HG03095 (cell line): Measurements from ENCODE around the gene RAI1.
A peak's percentile ranks its signal among the peaks of the same experiment; 100 is the strongest.

Source experiments
- ATAC-seq: cut with Tn5 transposase; IDR thresholded peaks from one replicate; pipeline ENCODE4 v1.9.1; 2021; ENCODE audit warnings: moderate library complexity; ENCODE audit not compliant: unreplicated experiment

RAI1 gene

DNA sequence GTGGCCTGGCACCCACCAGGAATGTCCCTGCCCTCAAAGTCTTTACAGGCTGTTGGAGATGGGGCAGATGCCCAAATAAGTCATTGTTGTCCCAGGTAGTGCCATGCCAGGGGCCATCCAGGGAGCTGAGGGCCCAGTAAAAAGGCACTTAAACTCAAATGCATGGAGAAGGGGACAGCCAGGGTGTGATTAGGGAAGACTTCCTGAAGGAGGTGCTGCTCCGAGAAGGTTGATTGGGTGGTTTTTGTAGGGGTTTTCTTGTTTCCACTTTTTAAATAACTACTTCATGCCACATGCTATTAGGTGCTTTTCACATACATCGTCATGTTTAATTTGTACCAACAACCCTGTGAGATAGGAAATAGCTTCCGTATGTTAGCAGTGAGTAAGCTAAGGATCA lies 66.9 kb downstream of the RAI1 start:
- ATAC-seq, result no peak

DNA sequence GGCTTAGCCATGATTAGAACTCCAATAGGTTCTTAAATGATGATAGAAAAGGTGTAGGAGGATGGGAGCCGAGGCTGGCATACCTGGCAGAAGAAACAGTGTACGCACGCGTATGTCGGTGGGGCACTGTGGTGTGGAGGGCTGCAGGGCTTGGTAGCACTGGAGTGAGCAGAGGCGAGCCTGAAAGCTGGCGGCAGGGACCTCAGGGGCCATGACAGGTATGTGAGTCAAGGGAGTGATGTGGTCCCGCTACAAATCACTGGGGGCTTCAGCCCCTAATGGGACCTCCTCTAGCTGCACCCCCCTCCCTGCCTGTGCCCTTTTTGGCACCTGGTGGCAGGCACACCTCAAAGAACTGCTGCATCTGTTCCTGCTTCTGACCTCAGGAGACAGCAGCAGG lies 67.3 kb downstream of the RAI1 start:
- no peak for ATAC-seq

DNA sequence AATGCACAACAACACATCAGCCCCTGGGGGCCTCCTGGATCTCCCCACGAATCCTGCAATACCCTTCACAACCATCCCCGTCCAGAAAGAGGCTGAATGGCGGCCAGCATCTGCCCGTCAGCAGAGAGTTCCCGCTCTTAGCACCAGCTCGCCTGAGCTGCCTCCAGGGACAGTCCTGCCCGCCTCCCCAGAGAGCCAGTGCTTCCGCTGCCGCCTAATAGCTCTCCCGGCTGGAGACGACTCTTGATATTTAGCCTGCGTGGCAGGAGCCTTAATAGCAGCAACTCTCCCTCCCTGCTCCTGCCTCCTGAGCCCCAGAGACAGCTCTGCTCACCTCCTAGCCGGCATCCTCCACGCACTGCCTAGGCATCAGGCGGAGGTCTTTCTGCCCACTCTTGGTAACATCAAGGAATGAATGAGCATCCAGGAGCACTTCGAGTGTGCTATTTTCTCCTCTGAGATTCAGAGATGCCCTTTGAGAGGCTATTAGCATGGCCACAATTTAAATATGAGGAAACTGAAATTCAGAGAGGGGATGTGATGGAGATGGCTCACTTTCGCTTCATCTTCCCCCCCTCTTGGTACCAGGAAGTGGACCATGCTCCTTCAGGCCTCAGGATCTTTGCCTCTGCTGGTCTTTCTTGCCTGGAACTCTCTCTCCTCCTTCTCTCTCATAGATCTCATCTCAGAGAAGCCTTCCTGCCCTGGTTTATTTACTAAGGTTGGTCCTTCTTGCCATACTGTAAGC lies 67.9 kb downstream of the RAI1 start:
- no peak for ATAC-seq

DNA sequence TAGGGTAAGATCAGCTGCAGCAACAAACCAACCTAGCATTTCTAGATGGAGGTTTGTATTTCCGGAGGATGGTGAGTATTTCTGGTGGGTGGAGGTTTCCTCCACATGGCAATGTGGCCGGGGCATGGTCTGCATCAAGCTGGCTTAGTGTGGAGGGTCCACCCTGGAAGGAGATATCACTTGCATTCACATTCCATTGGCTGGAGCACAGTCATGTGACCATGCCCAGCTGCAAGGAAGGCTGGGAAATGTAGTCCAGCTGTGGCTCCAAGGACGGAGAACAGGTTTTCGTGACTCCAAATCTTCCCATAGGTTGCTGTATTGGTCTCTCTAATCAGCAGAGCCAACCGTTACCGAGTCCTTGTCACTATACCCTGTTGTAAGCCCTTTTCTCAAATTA lies 68.7 kb downstream of the RAI1 start:
- no peak for ATAC-seq

DNA sequence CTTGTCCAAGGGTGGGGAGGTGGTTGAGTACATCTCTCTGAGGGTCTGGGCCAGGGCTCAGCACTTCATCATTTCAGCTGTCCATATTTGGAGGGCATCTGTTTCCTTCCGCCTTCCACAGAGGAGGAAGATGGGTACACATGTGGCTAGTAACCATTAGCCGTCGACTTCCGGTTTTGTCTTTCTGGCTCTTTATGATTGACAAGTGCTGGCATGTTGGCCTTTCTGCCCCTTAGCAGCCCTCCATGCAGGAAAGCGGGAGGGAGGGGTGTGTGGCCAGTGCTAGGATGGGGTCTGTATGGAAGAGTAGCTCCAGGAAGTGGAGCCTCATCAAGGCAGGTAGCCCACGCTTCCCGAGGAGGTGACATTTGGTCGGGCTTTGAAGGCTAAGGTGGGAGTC lies 69.6 kb downstream of the RAI1 start:
- ATAC-seq, result no peak

DNA sequence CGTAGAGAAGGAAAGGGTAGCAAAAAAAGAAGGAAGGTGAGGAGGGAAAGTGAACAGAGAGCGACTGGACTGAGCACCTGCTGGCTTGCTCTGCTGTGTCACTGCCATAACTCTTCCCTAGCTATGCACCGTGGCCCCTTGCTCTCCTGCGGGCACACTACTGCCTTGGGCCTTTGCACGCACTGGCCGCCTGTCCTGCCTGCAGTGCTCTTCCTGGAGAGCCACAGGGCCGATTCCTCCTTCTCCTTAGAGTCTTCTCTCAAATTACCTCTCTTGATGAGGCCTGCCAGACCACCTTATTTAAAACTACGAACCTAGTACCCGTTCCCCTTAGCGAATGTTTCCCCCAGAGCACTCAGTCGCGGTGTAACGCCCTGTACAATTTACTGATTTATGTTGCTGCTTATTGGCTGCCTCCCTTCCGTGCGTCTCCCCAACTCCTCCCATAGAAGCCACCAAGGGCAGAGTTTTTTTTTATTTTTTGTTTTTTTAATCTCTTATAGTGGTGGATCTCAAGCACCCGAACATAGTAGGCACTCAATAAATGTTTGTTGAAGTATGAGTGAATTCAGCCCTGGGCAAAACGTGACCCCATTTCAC lies 70.3 kb downstream of the RAI1 start:
- ATAC-seq, result no peak

DNA sequence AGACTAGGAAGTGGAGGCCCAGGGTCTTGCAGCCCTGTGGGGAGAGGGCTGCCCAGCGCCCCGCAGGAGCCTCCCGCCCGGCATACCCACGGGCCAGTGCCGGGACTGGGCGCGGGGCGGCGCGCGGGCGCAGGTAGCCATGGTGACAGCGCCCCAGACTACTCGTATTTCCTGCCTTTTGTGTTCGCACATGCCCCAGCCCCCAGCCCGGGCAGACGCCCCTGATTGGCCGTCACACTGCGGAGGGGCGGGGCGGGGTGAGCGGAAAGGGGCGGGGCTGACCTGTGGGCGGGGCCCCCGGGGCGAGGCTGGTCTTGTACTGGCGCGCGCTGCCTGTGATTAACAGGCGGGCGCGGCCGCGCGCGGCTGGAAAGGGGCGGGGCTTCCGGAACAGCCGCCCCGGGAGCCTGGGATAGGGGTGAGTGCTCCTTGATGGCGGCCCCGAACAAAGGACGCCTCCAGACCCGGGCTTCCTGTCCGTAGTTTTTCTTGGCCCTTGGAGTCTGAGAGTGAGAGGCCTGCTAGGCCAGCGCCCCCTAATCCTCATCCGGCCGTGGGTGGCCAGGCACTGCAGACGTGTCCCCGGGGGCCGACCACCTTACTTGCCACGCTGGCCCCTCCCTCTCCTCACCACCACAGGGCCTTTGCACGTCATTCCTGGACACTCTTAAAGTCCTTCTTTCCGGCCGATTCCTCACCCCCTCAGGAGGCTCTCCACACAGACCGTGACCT lies 71.0 kb downstream of the RAI1 start:
- peak; percentile 59 for ATAC-seq

DNA sequence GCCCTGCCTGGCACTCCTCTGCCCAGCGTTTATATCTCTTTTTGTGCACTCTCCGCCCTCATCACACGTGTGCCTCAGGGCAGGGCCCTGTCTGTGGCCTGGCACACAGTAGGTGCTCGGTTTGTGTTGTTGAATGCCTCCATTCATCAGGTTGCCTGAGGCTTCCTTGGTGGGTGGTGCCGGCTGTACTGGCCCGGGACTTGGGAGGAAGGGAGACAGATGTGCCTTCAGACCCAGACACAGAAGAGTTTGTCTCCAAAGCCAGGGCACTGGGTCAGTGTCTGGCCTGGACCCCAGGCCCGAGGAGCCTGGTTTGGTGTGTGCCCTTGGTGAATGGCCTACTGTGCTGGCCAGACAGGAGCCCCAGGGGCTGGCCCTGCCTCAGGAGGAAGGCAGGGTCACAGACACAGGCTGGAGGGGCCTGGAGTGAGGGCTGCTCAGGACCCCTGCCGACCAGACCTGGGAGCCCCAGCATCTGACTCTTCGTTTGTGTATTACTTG lies 71.6 kb downstream of the RAI1 start:
- ATAC-seq, result no peak

DNA sequence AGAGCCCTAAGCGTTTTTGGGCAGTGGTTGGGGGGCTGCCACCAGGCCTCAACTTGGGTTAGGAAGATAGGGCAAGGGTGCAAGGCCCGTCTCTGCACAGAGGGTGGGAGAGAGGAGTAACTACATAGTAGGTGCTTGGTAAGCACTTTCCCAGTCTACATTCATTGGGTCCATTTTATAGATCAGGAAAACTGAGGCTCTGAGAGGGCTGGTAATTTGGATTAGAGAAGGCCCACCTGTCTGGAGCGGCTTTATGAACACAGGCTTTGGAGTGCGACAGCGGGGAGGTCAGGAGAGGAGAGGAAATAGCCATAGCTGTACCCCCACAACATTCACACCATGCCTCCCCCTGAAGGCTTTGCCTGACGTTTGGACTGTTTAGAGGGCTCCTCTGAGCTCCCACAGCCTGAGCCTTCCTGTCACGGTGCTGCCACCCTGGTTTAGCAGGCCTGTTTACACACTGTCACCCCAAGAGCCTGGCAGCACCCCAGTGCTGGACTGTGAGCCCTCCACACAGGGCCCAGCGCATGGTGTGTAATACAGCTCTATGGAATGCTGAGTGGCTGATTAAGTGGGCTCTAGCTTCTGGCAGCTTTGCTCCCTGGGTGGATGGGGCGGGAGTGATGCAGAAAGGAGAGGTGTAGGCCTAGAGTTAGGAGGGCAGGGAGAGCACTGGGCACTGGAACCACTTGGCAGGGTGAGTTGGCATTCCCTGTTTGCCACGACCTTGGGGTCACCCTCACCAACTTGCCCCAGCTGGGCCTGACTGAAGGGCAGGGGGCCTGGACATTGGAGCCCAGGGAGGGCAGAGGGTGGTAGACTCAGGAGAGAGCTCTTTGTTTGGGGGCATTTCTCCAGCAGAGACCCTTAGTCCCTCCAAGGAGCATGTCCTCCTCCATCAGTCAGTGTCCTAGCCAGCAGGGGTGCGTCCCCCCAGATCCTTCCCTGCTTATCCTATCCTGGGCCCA lies 73.7 kb downstream of the RAI1 start:
- no peak for ATAC-seq

DNA sequence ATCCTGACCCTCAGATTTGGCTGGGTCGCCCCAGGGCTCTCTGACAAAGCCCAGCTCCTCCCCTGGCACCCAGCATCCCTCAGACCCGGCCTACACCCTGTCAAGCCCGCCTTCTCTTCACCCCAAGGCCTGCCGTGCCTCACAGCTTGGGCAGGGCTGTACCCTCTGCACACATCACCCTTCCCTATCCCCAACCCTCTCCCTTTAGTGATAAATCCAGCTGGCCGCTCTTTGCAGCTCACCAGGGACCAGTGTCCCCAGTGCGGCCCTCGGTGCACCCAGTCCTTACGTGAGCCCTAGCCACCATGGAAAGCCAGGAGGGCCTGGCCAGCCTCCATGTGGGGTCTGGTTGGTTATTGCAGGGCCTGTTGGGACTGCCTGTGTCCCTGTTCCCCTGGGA lies 74.5 kb downstream of the RAI1 start:
- no peak for ATAC-seq

DNA sequence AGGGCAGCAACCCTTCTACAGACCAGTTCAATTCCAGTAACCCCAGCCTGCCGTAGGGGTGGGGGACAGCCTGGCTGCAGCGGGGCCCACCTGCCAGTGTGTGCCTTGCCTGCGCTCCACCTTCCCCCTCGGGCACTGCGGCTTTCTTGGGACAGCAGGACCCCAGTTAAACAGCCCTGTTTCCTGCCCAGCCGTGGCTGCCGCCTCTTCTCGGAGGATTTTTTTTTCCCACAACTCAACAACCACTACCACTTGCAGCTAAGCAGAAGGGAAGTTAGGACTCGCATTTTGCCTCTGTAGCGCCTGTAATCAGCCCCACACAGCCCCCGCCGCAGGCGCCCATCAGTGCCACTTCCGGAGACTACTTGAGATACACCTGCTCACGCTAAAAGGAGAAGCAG lies 76.1 kb downstream of the RAI1 start:
- ATAC-seq, result no peak

DNA sequence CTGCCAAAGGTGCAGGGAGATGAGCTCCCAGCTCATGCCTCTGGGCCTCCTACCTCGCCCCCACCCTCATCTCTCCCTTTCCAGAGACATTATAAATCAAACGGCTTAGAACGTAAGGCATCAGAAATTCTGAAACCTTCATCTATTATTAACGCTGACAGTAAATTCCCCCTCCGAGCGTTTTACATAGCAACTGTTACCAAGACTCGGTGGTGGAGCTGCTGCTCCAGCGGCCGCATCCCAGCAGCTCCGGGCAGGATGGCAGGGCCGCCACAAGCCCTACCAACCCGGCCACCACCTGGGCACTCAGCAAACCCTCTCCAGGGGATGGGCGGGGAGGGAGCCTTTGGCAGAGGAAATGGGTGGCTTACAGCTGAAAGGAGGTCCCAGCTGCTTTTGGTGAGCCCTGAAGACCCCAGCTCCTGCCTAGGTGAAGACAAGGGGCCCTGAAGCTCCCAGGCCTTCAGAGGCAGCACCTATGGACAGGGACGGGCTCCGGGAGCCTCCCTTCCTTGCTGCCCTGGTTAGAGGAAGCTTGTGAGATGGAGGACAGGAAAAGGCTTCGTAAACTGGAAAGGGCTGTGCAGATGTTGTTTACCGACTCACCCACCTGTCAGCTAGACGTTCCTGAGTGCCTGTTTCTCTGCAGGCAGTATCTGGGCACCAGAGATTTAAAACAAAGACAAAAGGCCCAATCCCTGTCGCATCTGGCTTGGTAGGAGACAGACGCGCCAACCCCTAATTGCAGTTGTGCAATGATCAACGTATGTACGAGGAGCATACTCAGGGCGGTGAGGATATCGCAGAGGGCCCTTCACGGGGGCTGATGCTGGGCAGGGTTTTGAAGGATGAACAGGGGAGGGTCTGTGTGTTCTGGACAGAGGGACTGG lies 76.9 kb downstream of the RAI1 start:
- no peak for ATAC-seq

DNA sequence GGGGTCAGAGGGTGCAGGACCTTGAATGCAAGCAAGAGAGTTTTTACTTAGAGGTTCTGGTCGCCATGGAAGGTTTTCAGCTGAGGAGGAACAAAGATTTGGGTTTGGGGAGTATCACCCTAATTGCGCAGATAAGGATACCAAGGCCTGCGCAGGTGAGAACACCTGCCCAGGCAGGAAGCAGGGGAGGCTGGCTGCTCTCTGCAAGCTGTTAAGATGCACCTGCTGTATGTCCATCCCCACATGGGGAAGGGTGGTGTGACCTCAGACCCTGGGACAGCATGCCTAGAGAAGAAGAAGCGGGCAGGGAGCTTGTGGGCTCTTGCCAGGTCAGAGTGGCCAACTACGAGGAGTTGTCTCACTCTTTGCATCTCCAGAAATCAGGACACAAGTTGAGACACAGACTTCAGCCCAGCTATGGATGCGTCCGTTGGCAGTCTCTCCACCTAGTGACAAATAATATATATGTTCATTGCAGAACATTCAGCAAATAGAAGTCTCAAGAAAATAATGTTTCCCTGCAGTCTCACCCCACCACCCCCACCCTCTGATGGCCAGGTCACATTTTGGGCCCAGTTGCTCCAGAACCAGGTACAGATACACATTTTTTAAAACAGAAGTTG lies 77.8 kb downstream of the RAI1 start:
- no peak for ATAC-seq

DNA sequence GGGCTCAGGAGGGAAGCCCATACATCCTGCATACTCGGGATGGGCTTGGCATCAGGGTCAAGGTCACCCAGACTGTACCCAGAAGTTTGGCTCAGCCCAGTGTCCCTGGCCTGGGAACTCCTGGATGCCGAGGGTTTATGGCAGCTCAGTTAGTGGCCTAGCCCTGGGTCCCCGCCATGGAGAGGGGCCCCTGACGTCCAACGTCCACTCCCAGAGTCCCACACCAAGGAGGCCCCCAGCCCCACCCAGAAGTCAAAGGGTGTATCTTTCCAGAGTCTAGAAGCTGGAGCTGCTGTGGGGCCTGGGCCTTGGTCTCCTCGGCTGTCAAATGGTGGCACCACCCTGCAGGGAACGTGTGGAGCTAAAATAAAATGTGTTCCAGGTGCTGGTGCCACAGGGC lies 79.1 kb downstream of the RAI1 start:
- ATAC-seq, result no peak

DNA sequence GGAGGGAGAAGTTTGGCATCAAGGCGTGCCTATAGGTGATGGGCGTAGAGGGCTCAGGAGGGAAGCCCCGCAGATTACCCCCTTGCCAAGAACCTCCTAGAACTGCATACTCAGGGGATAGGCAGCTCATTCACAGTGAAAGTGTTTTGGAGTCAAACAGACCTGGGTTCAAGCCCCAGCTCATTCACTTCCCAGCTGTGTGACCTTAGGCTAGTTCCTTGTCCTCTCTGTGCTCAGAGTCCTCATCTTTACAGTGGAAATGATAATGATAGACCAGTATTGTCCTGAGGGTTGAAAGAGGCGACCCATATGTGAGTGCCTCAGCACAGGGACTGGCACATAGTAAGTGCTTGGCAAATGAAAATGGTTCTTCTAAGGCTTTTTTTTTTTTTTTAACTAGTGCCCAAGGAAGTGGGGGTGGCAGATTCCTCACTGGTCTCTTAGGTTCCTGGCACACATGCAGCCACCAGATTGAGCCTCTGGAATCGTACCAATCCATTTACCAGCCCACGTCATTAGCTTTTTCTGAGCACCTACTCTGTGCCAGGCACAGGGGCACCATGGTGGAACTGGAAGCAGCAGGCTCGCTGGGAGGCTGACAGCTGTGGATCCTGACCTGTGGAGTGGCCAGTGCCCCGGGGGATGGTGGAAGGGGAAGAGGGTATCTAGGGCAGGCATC lies 79.8 kb downstream of the RAI1 start:
- ATAC-seq, result no peak

DNA sequence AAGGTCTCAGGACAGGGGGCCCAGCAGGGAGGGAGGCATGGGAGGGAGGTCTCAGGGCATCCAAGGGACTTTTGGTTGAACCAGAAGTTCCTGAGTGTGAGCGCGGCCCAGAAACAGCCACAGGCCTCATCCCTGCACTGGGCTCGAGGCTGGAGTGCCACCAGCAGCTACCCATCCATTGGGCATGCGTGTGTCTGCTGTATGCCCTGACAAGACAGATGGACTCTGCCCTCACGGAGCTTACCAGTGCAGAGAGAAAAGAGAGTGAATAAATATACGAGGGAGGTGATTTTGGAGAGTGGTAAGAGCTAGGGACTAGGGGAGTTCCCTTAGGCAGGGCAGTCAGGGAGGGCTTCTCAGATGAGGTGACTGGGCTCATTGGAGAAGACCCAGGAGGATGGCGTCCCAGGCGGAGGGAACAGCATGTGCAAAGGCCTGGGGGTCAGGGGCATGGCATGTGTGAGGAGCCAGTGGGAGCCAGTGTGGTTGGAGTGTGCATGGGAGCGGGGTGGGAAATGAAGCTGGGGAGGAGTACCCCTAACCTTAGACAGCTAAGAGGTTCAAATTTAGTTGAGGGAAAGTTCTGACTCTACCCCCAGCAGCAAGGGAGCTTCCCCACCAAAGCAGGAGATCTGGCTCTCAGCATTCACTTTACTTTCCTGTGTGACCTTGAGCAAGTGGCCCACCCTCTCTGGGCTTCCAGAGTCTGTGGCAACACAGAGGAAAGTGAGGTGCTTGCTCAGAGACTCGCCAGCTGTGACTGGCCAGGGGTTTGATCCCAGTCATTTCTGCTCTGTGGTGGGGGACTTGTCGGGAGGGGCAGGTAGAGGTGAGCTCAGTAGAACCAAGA lies 80.9 kb downstream of the RAI1 start:
- no peak for ATAC-seq

DNA sequence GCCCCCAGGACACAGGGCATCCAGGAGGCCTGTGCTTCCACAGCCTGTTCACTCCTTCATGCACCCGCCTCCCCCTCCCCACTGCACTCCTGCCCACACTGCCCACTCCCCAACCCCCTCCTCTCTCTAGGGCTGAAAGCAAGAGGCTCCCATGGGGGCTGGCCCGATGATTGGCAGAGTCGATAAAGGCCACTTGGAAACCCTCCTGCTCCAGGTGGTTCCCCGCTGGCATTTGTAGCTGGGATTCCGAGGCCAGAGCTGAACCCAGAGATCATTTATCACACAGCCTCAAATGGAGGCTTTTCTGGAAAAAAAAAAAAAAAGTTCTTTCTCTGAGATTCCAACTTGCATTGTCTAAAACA lies 81.5 kb downstream of the RAI1 start:
- no peak for ATAC-seq

DNA sequence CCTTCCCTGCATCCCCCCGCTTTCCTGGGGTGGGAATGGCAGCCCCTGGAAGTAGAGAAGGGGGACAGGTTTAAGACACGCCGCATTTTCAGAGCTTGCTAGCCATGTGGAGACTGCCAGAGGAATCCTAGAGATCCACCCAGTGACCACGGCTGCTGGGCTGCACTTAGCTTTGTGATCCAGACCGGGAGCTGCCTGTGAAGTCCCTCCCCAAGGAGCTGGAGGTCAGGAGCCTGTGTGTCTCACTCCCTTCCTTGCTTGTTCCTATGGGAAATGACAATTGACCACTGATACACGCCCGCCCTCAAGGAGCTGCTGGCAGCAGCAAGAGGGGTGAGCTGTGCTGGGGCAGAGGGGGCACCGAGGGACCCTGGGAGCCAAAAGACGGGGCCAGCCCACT lies 81.9 kb downstream of the RAI1 start:
- ATAC-seq, result no peak
